Fibroblast of lung (primary cell): ENCODE data around the gene AGPAT1. TPM values are rescaled to one million over a fixed set of nuclear protein-coding genes. Genes with fewer than 3 reads are reported as not detected.
"Not testable (repeated sequence)": the region's sequence is repeated elsewhere in the genome, so short reads cannot be mapped to it uniquely, and the experiment has no call there.

ENCODE experiments used
- DNase-seq, 2 donors: peaks; one replicate each; pipeline versions ENCODE4 v3.0.0 to v3.0.0-alpha.2; 2010; ENCODE audit warnings: low read depth in 2 of 2
- H2AFZ ChIP-seq: 2 replicates; pipeline ENCODE4 v1.5.1; 2012; ENCODE audit warnings: low read length, control low read depth, inconsistent platforms
- H3K27ac ChIP-seq: 2 replicates; pipeline ENCODE4 v1.5.1; 2011; ENCODE audit warnings: low read length, control low read depth; ENCODE audit not compliant: insufficient read depth
- H3K27me3 ChIP-seq: 2 replicates; pipeline ENCODE4 v1.5.1; 2011; ENCODE audit warnings: mild to moderate bottlenecking, low read length; ENCODE audit not compliant: control insufficient read depth, insufficient read depth
- H3K36me3 ChIP-seq: 2 replicates; pipeline ENCODE4 v1.5.1; 2011; ENCODE audit warnings: low read length; ENCODE audit not compliant: control insufficient read depth, insufficient read depth
- H3K4me1 ChIP-seq: 2 replicates; pipeline ENCODE4 v1.5.1; 2011; ENCODE audit warnings: low read length; ENCODE audit not compliant: control insufficient read depth, insufficient read depth; ENCODE audit errors: extremely low read depth
- H3K4me2 ChIP-seq: 2 replicates; pipeline ENCODE4 v1.5.1; 2011; ENCODE audit warnings: low read length, control low read depth; ENCODE audit not compliant: insufficient read depth; ENCODE audit errors: extremely low read depth
- H3K4me3 ChIP-seq, 4 experiments: fragments of 200-600 bp in 1 of 4; sonication (generic) in 1 of 4; replicated peaks in 1 of 4; 2 replicates each; pipeline ENCODE4 v1.5.1; 2011 to 2016; ENCODE audit warnings: low read length in 4 of 4, low read depth in 3 of 4, mild to moderate bottlenecking in 3 of 4, control low read depth in 2 of 4, inconsistent platforms in 1 of 4, mixed read lengths in 1 of 4; ENCODE audit not compliant: insufficient read depth in 1 of 4; ENCODE audit errors: control extremely low read depth in 1 of 4
- H3K79me2 ChIP-seq: 2 replicates; pipeline ENCODE4 v1.5.1; 2012; ENCODE audit warnings: mild to moderate bottlenecking, low read length, inconsistent platforms; ENCODE audit not compliant: control insufficient read depth, insufficient read depth
- H3K9ac ChIP-seq: 2 replicates; pipeline ENCODE4 v1.5.1; 2011; ENCODE audit warnings: mild to moderate bottlenecking, low read length, control low read depth; ENCODE audit not compliant: insufficient read depth
- H3K9me3 ChIP-seq: 2 replicates; pipeline ENCODE4 v1.5.1; 2012; ENCODE audit warnings: low read depth, low read length; ENCODE audit not compliant: control insufficient read depth, insufficient read depth
- H4K20me1 ChIP-seq: 2 replicates; pipeline ENCODE4 v1.5.1; 2011; ENCODE audit warnings: low read length; ENCODE audit not compliant: control insufficient read depth, insufficient read depth; ENCODE audit errors: extremely low read depth
- EZH2 ChIP-seq: IDR thresholded peaks from 2 replicates; pipeline ENCODE4 v1.5.1; 2012; ENCODE audit warnings: low read length, control low read depth, mild to moderate bottlenecking; ENCODE audit errors: missing control alignments
- polyA plus RNA-seq, 2 donors: library from polyadenylated mRNA; depleted of rRNA in 1 of 2; stranded (reverse) in 1 of 2; unstranded in 1 of 2; fragments of >200 nt; gene quantifications; 2 replicates each; pipeline ENCODE4 v1.2.1, GENCODE V29; 2011 to 2012; ENCODE audit warnings: missing spikeins in 1 of 2
- total RNA-seq: library from RNA; depleted of rRNA; stranded (reverse); fragments of >200 nt; gene quantifications from 2 replicates; pipeline ENCODE4 v1.2.1, GENCODE V29; 2014
- TF ChIP-seq, protein P1 (sequence below), 2 donors: IDR thresholded peaks in 1 of 2; conservative IDR thresholded peaks in 1 of 2; 1 replicate in 1 of 2; 2 replicates in 1 of 2; pipeline ENCODE4 v1.5.1; 2011 to 2012; ENCODE audit warnings: low read length in 2 of 2, control low read depth in 1 of 2, inconsistent platforms in 1 of 2, low read depth in 1 of 2, mild to moderate bottlenecking in 1 of 2

Gene AGPAT1
- total and polyA plus RNA-seq, 2 donors (not counting 1 experiment from before 2014, with no cell fraction given): 22.1 to 79.0 TPM

DNA sequence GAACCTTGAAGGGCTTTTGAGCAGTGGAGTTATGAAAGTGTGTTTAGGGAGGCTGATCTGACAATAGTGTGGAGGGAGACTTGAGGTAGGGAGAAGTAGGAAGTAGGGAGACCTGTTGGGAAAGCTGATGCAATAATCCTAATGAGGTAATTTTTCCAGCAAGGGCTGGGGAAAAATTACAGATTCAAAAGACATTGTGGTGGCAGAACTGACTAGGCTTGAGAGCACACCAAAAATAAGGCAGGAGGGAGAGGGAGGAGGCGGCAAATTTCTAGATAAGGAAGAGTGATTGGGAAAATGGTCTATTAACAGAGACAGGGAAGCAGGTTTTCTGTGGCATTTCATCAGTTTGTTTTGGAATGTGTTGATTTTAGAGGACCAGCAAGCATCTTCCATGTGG lies 29.6 kb downstream of the AGPAT1 start:
- Histone ChIP-seq H3K4me2 (no peak overlapping the region), H2AFZ (no peak overlapping the region), H3K4me3 (no peak overlapping the region), H4K20me1 (no peaks in the 10 kb centered on the region), H3K36me3 (no peaks in the 10 kb centered on the region), H3K27me3 (no peaks in the 10 kb centered on the region), H3K4me1 (no peaks in the 10 kb centered on the region), H3K79me2 (no peaks in the 10 kb centered on the region), H3K9ac (no peak overlapping the region), H3K9me3 (no peaks in the 10 kb centered on the region), H3K27ac (no peak overlapping the region)
- DNase-seq: no peak
- TF ChIP-seq EZH2: no peak
- TF ChIP-seq, protein P1, sequence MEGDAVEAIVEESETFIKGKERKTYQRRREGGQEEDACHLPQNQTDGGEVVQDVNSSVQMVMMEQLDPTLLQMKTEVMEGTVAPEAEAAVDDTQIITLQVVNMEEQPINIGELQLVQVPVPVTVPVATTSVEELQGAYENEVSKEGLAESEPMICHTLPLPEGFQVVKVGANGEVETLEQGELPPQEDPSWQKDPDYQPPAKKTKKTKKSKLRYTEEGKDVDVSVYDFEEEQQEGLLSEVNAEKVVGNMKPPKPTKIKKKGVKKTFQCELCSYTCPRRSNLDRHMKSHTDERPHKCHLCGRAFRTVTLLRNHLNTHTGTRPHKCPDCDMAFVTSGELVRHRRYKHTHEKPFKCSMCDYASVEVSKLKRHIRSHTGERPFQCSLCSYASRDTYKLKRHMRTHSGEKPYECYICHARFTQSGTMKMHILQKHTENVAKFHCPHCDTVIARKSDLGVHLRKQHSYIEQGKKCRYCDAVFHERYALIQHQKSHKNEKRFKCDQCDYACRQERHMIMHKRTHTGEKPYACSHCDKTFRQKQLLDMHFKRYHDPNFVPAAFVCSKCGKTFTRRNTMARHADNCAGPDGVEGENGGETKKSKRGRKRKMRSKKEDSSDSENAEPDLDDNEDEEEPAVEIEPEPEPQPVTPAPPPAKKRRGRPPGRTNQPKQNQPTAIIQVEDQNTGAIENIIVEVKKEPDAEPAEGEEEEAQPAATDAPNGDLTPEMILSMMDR (conservative IDR thresholded peaks at IDR 0.05 in 1 of 2, IDR thresholded peaks at IDR 0.05 in 1 of 2; ENCODE audit: low read depth in 1 of 2, low read length in 2 of 2): no peak

DNA sequence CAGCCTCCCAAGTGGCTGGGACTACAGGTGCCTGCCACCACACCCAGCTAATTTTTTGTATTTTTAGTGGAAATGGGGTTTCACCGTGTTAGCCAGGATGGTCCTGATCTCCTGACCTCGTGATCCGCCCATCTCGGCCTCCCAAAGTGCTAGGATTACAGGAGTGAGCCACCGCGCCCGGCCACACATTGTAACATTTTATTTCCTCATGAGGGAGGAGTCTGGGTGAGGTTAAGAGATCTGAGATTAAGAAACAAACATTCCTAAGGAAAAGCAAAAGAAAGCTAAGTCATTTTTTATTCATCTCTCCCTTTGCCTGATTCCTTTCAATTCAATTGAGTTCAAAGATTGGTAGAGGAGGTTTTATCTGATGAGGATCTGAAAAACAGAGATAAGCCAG lies 31.6 kb downstream of the AGPAT1 start:
- not testable (repeated sequence) for H3K27ac ChIP-seq, H3K9me3 ChIP-seq, H2AFZ ChIP-seq, H3K27me3 ChIP-seq, H3K9ac ChIP-seq, H3K36me3 ChIP-seq, DNase-seq, H3K4me2 ChIP-seq, H4K20me1 ChIP-seq, H3K79me2 ChIP-seq, H3K4me3 ChIP-seq, H3K4me1 ChIP-seq

DNA sequence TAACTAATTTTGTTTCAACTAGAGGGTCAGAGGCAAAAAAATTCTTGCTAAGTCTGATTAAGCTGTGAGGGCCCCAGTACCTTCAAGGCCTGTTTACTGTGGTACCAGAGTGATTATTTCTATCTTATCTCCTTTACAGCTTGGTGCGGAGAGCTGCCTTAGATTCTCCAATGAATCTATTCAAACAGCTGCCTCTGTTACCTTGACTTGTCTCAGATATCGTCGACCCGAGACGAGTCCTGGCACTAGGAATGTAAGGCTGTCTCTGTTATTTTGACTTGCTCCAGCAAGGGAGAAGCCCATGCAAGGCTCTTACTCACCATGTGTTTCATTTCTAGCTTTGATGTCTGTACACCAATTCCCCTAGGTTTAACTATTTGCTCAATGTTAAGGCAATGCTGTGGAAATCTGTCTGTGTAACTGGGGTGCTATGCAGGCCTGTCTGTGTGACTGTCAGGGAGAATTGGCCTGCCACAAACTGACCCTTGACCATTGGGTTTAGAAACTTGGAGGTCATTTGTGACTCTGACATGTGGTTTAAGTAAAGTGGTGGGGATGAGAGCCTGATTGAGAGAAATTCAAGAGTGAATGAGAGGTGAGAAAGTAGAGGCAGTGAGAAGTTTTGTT lies 35.4 kb downstream of the AGPAT1 start:
- H3K36me3 ChIP-seq: no peaks in the 10 kb centered on the region
- no peak overlapping the region for H3K4me2 ChIP-seq
- H3K9ac ChIP-seq: no peak overlapping the region
- no peak overlapping the region for H2AFZ ChIP-seq
- no peaks in the 10 kb centered on the region for H4K20me1 ChIP-seq
- H3K27me3 ChIP-seq: no peaks in the 10 kb centered on the region
- H3K27ac ChIP-seq: no peak overlapping the region
- DNase-seq: no peak
- TF ChIP-seq EZH2: no peak
- TF ChIP-seq, protein P1 (conservative IDR thresholded peaks at IDR 0.05 in 1 of 2, IDR thresholded peaks at IDR 0.05 in 1 of 2; ENCODE audit: low read depth in 1 of 2, low read length in 2 of 2): no peak
- H3K4me1 ChIP-seq: no peaks in the 10 kb centered on the region
- no peaks in the 10 kb centered on the region for H3K9me3 ChIP-seq
- H3K4me3 ChIP-seq: no peak overlapping the region
- no peaks in the 10 kb centered on the region for H3K79me2 ChIP-seq
